T-helper 17 cell (primary cell): ENCODE results near the gene MAGEL2. TPM values are rescaled to one million over a fixed set of nuclear protein-coding genes. Genes with fewer than 3 reads are reported as not detected.

Source experiments
- ATAC-seq: fragments of 150-1000 bp; cut with Tn5 transposase; 2 replicates; pipeline ENCODE4 v1.10.0; 2021; ENCODE audit warnings: mild to moderate bottlenecking, moderate library complexity
- DNase-seq, 3 donors: peaks; one replicate each; pipeline versions ENCODE4 v3.0.0 to v3.0.0-alpha.2; 2020 to 2021
- H3K9me3 ChIP-seq: one replicate; pipeline ENCODE4 v1.7.0; 2013; ENCODE audit warnings: low read length, mild to moderate bottlenecking; ENCODE audit not compliant: control insufficient read depth, poor library complexity, severe bottlenecking
- H3K27ac Mint-ChIP-seq: one replicate; pipeline ENCODE4 v1.8.0; 2022; ENCODE audit warnings: mild to moderate bottlenecking, moderate library complexity, mixed read lengths
- H3K27me3 Mint-ChIP-seq: one replicate; pipeline ENCODE4 v1.8.0; 2022; ENCODE audit warnings: mixed read lengths
- H3K36me3 Mint-ChIP-seq: one replicate; pipeline ENCODE4 v1.8.0; 2022; ENCODE audit warnings: low read depth, mixed read lengths
- H3K4me1 Mint-ChIP-seq: one replicate; pipeline ENCODE4 v1.8.0; 2022; ENCODE audit warnings: mild to moderate bottlenecking, mixed read lengths
- H3K4me3 Mint-ChIP-seq: one replicate; pipeline ENCODE4 v1.8.0; 2022; ENCODE audit warnings: mild to moderate bottlenecking, moderate library complexity, mixed read lengths
- total RNA-seq, 4 donors: library from RNA in 2 of 4; stranded (reverse) in 2 of 4; gene quantifications; one replicate each; pipeline ENCODE4 v1.2.3 and lab custom pipeline; 2022 to 2026

The MAGEL2 gene
- not detected for total RNA-seq
- 0 reads per million in 2 donors for total RNA-seq (lab: John Stamatoyannopoulos, UW)

DNA sequence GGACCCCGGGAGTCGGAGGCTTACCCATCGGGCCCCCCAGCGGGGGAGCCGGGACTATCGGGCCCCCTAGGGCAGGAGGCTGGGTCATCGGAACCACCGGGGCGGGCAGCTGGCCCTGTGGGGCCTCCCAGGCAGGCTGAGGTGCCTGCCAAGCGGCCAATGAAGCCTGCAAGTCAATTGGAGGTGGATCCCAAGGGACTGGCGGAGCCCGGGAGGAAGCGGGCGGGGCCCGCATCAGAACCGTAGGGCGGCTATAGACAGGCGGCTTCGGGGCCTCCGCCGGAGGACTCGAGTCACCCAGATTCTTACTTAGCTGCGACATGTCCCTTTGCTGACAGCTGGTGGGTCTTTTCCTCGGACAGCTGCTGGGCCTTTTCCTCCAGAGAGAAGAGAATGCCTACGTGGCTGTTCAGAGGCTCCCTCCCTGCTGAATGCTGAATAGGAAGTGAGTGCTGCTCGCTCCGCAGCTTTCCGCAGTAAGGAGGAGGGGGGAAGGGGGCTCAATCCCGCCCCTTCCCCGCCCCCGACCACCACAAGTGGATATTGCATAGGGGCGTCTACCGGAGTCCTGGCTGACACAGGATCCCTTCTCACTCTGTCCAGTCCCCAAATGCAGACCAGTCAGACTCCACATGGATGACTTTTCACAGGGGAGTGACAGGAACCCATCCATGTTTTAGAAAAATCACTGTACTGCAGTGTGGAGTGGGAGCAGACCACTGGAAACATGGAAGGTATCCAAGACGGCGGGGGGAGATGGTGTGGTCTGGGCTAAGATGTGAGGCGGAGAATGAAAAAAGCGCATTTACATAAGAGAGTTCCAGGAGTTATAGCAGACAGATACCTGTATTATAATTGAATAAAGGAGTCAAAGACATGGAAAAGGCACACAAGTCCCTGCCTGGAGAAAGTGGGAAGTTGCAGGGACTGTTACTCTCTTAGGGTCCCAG lies at the start of gene MAGEL2:
TSS of gene MAGEL2 (minus strand) at position 447 of the 950 bp plus-strand sequence. CDS start at position 322, 125 bp downstream.
- DNase-seq (no peak), ATAC-seq (no peak)
- Mint-ChIP-seq H3K36me3 (no peaks in the 10 kb centered on the region), H3K4me1 (peaks cover 2% of the 10 kb centered on the region), H3K4me3 (no peak within 1 kb of the TSS), H3K27ac (no peak within 1 kb of the TSS), H3K27me3 (peaks cover 11% of the 10 kb centered on the region)
- no peaks in the 10 kb centered on the region for H3K9me3 ChIP-seq

DNA sequence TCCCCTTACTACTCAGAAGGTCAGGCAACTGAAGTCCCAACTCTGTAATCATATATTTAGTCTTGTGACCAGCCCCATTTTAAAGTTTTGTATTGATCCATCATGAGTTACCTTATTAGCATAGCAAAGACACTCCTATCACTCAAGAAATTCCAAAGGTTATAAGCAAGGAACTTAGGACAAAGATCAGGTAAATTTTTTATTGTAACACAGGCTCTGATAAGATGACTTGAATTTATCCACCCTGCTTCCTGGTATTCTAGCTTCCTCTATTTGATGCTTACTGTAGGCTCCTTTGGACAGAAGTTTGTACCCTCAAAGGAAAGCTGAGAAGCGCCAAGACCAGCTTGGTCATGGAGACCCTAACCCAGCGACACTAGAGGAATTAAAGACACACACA lies 47.6 kb upstream of the MAGEL2 start:
- no peak for ATAC-seq
- H3K27ac Mint-ChIP-seq, result no peak overlapping the region
- no peak overlapping the region for H3K4me3 Mint-ChIP-seq

DNA sequence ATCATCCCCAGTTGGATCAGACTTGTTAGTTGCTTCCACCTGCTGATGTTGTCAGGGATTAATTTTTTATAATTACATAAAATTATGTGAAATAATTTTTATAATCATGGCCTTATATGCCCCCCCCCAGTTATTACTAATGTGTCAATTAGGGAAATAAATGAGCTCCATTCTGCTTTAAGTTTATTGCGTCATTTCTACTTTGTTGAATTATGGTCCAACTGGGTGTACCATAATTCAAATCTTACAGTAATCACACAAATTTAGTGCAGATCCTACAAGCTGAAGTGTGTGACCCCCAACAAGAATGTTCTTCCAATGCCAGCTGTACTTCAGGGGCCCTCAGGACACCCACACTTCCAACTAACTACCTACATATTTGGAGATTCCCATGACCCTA lies 46.9 kb upstream of the MAGEL2 start:
- peaks cover 2% of the 10 kb centered on the region for H3K4me1 Mint-ChIP-seq

More for the DNA sequence above, 47.6 kb upstream of the MAGEL2 start:
- no peak for DNase-seq
- H3K4me1 Mint-ChIP-seq, result peaks cover 2% of the 10 kb centered on the region
- H3K9me3 ChIP-seq, result no peaks in the 10 kb centered on the region
- H3K27me3 Mint-ChIP-seq, result no peaks in the 10 kb centered on the region
- H3K36me3 Mint-ChIP-seq, result no peaks in the 10 kb centered on the region

DNA sequence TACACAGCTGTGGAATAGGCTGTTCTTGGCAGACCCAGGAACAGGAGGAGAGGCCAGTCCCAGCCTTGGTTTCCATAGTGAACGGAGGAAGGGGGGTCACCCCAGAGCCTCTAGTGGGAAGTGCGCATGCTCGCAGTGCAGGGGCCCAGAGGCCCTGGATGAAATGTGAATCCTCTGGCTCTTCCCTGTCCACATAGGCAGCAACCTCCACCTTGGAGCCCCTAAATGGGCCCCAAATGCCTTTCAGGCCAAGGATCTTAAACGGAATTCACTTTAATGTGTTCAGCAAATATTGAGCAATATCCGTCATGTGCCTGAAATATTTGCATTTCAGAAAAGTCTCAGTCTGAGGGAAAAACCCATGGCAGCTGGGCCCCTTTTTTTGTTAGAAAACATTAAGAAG lies 42.8 kb upstream of the MAGEL2 start:
- Mint-ChIP-seq H3K27ac (no peak overlapping the region), H3K4me3 (no peak overlapping the region), H3K36me3 (no peaks in the 10 kb centered on the region), H3K27me3 (no peaks in the 10 kb centered on the region), H3K4me1 (peaks cover 2% of the 10 kb centered on the region)
- DNase-seq (no peak), ATAC-seq (no peak)
- no peaks in the 10 kb centered on the region for H3K9me3 ChIP-seq

More for the DNA sequence above, 46.9 kb upstream of the MAGEL2 start:
- H3K9me3 ChIP-seq, result no peaks in the 10 kb centered on the region
- no peaks in the 10 kb centered on the region for H3K27me3 Mint-ChIP-seq
- no peak for ATAC-seq
- no peak overlapping the region for H3K27ac Mint-ChIP-seq
- no peaks in the 10 kb centered on the region for H3K36me3 Mint-ChIP-seq
- H3K4me3 Mint-ChIP-seq, result no peak overlapping the region
- DNase-seq, result no peak

DNA sequence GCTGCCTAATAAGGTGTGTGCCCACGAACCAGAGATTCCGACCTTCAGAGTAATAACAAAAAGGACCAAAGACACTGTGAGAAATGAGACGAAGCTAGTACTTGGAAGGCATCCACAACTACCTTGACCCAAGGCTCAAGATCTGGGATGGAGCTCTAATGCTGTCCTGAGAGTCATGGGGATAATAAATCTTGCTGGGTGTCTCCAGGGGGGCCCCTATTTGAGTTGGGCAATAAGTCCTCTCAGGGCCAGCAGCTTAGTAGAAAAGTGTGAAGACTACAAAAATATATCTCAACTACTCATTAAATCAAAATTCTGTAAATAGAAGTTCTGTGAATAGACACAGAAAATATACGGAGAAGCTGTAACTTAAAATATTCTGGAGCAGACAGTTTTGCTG lies 42.3 kb upstream of the MAGEL2 start:
- peaks cover 2% of the 10 kb centered on the region for H3K4me1 Mint-ChIP-seq
- DNase-seq (no peak), ATAC-seq (no peak)
- no peaks in the 10 kb centered on the region for H3K27me3 Mint-ChIP-seq
- no peaks in the 10 kb centered on the region for H3K9me3 ChIP-seq
- no peak overlapping the region for H3K27ac Mint-ChIP-seq
- no peak overlapping the region for H3K4me3 Mint-ChIP-seq
- no peaks in the 10 kb centered on the region for H3K36me3 Mint-ChIP-seq

DNA sequence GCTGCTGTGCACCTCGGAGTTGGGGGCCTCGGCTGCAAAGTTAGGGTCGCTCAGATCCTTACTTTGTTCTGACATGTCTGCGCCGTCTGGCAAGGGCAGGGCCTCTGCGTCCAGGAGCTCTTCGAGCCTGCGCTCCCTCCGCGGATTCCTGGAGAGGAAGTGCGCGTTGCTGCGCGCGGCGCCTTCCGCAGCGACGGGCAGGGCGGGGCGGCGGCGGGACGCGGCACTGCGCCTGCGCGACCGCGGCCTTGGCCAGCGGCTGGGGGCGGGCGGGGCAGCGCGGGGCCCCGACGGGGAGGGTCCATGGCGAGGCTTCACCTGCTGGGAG lies 39.4 kb upstream of the MAGEL2 start, which contains the start of gene NDN:
TSS of gene NDN (minus strand) at position 163 of the 328 bp plus-strand sequence. CDS start at position 75, 88 bp downstream.
- Mint-ChIP-seq H3K4me3 (no peak within 1 kb of the TSS), H3K4me1 (peaks cover 2% of the 10 kb centered on the region), H3K27ac (no peak within 1 kb of the TSS), H3K36me3 (no peaks in the 10 kb centered on the region), H3K27me3 (no peaks in the 10 kb centered on the region)
- ATAC-seq, result no peak
- no peaks in the 10 kb centered on the region for H3K9me3 ChIP-seq
- no peak for DNase-seq

DNA sequence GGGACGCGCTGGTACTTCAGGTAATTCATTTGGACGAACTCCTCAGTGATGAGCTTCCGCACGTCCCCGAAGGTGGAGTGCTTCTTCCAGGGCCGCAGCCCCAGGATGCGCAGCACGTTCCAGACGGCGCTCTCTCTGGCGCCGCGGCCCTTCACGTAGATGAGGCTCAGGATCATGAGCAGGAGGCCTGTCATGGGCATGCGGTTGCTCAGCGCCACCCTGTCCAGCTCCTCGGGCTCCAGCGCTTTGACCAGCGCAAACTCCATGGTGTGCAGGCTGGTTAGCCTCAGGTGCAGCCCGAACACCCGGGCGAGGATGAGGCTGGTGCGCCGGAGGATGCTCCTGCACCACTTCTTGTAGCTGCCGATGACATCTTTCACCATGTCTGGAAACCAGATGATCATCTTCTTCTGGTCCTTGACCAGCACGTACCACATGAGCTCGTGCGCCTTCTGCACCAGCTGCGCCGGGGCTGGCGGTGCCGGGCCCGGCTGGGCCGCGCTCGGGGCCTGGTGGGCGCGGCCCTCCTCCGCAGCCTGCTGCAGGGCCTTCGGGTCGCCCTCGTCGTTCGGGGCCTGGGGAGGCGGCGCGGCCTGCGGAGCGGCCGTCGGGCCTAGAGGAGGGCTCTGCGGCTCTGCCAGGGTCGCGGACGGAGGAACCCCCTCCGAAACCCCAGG lies 38.9 kb upstream of the MAGEL2 start:
- H3K27me3 Mint-ChIP-seq, result no peaks in the 10 kb centered on the region
- no peaks in the 10 kb centered on the region for H3K36me3 Mint-ChIP-seq
- DNase-seq, result no peak
- ATAC-seq, result no peak
- H3K9me3 ChIP-seq, result no peaks in the 10 kb centered on the region
- H3K27ac Mint-ChIP-seq, result no peak overlapping the region
- no peak overlapping the region for H3K4me3 Mint-ChIP-seq
- peaks cover 2% of the 10 kb centered on the region for H3K4me1 Mint-ChIP-seq

DNA sequence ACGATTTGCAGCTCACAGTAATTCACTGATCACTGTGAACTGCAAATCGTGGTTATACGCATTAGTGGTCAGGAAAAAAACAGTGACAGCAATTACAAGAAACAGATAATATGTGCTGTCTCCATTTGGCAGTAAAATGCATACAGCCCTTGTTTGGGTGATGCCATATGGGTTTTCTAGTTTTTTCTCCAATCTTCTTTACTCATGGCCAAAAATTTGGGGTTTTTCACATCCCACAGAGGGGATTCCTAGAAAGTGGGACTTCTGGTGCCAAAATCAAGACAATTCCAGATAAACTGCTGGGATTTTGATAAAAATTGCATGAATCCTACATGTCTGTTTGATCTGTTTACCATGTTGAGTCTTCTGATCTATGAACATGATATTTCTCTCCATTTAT lies 23.8 kb upstream of the MAGEL2 start:
- DNase-seq (no peak), ATAC-seq (no peak)
- Mint-ChIP-seq H3K36me3 (no peaks in the 10 kb centered on the region), H3K4me3 (no peak overlapping the region), H3K4me1 (no peaks in the 10 kb centered on the region), H3K27ac (no peak overlapping the region), H3K27me3 (no peaks in the 10 kb centered on the region)
- no peaks in the 10 kb centered on the region for H3K9me3 ChIP-seq

DNA sequence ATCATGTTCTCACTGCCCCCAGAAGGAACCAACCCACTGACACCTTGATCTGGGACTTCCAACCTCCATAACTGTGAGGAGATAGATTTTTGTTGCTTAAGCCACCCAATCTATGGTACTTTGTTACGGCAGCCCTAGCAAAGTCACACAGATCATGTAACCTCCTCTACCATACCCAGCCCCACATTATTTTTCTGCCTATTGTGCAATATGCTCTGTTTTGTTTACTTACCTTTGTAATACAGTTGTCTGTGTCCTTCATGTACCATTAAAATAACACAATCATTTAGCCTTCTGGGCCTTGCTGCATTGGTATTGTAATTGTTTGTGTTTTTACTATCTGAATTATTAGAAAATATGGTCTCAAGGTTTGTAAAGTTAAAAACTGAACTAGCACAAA lies 23.3 kb upstream of the MAGEL2 start:
- DNase-seq, result no peak
- no peaks in the 10 kb centered on the region for H3K9me3 ChIP-seq
- no peak overlapping the region for H3K27ac Mint-ChIP-seq
- H3K27me3 Mint-ChIP-seq, result no peaks in the 10 kb centered on the region
- no peaks in the 10 kb centered on the region for H3K4me1 Mint-ChIP-seq
- H3K36me3 Mint-ChIP-seq, result no peaks in the 10 kb centered on the region
- ATAC-seq, result no peak
- no peak overlapping the region for H3K4me3 Mint-ChIP-seq

DNA sequence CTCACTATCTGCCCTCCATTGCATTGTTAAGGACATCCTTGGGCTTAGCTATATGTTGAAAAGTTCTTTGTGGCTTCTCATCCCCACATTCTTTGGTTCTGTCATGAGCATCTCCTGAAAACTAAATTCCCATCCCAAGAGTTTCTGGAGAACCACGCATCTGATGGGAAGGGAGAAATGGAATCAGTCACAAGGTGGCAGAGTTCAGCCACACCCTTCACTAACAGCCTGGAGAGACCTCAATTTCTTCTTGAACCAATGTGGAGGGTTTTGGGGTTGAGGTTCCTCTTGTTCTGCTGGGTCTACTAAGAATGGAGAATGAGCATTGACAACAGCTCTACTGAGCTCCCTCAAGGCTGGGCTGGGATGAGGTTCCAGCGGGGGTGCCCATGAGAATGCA lies 15.6 kb upstream of the MAGEL2 start:
- Mint-ChIP-seq H3K4me1 (no peaks in the 10 kb centered on the region), H3K36me3 (no peaks in the 10 kb centered on the region), H3K4me3 (no peak overlapping the region), H3K27ac (no peak overlapping the region), H3K27me3 (no peaks in the 10 kb centered on the region)
- ATAC-seq (no peak), DNase-seq (no peak)
- no peaks in the 10 kb centered on the region for H3K9me3 ChIP-seq

DNA sequence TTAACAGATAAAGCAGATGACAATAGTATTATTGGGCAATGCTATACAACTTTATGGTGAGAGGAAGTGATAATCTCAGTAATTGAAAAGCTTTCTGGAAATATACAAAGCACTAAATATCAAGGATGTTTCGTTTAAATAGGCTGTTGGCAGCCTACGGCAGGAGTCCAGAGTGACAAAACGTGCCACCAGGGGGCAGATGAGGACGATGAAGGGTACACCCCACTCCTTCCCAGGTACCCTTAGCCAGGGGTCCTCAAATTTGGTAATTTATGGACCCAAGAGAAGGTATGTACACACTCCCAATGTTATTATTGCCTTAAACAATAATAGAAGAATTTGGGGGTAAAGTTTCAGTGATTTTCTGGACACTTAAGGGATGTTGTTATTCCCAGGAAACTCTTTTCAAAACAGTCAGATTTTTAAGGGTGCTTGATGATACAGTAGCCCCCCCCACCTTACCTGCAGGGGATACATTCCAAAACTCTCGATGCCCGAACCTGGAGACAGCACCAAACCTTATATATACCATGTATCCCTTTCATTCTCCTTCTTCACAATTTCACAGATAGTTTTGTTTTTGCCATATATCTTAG lies 1.4 kb upstream of the MAGEL2 start:
- H3K4me1 Mint-ChIP-seq, result peaks cover 2% of the 10 kb centered on the region

DNA sequence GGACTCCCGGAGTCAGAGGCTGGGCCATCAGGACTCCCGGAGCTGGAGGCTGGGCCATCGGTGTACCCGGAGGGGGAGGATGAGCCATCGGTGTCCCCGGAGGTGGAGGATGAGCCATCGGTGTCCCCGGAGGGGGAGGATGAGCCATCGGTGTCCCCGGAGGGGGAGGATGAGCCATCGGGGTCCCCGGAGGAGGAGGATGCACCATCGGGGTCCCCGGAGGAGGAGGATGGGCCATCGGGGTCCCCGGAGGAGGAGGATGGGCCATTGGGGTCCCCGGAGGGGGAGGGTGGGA lies 719 bp downstream of the MAGEL2 start:
- ATAC-seq (no peak), DNase-seq (no peak)
- no peaks in the 10 kb centered on the region for H3K9me3 ChIP-seq
- Mint-ChIP-seq H3K27ac (no peak overlapping the region), H3K36me3 (no peaks in the 10 kb centered on the region), H3K4me3 (no peak overlapping the region), H3K27me3 (peaks cover 19% of the 10 kb centered on the region), H3K4me1 (peaks cover 6% of the 10 kb centered on the region)

More for the DNA sequence above, 1.4 kb upstream of the MAGEL2 start:
- no peak overlapping the region for H3K4me3 Mint-ChIP-seq
- peaks cover 5% of the 10 kb centered on the region for H3K27me3 Mint-ChIP-seq
- no peak for DNase-seq
- no peak overlapping the region for H3K27ac Mint-ChIP-seq
- H3K9me3 ChIP-seq, result no peaks in the 10 kb centered on the region
- ATAC-seq, result no peak
- no peaks in the 10 kb centered on the region for H3K36me3 Mint-ChIP-seq

DNA sequence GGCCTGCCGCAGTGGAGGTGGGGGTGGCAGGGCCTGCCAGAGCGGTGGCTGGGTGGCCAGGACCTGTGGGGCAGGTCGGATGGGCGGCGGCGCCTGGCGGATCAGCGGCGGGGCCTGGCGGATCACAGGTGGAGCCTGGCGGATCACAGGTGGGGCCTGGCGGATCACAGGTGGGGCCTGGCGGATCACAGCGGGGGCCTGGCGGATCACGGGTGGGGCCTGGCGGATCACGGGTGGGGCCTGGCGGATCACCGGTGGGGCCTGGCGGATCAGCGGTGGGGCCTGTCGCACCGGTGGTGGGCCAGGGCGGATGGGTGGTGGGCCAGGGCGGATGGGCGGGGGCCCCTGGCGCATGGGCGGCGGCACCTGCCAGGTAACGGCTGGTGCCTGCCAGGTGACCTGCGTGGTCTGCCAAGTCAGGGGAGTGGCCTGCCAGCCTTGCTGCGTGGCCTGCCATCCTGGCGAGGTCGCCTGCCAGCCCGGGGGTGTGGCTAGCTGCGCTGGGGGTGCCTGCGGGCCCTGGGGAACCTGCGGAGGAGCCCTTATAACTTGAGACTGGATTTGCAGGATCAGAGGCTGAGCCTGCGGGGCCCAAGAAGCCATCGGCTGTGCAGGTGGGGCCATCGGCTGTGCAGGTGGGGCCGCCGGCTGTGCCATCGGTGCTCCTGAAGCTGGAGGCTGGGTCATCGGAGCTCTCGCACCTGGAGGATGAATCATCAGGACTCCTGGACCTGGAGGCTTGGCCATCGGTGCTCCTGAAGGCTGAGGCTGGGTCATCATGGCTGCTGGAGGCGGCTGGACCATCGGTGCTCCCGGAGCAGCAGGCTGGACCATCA lies 1.3 kb downstream of the MAGEL2 start:
- Mint-ChIP-seq H3K4me3 (no peak overlapping the region), H3K27me3 (peaks cover 20% of the 10 kb centered on the region), H3K27ac (no peak overlapping the region), H3K4me1 (peaks cover 6% of the 10 kb centered on the region), H3K36me3 (no peaks in the 10 kb centered on the region)
- DNase-seq (no peak), ATAC-seq (no peak)
- H3K9me3 ChIP-seq, result no peaks in the 10 kb centered on the region
